ENCODE results near the gene SLC9C2. TPM values are rescaled to one million over a fixed set of nuclear protein-coding genes. Genes with fewer than 3 reads are reported as not detected.
"Not testable (repeated sequence)": the region's sequence is repeated elsewhere in the genome, so short reads cannot be mapped to it uniquely, and the experiment has no call there.

SLC9C2 gene
- total RNA-seq, 1 experiment from 2014 or later, result not detected

GRCh38 chr1:173530795-173531693 lies 71.8 kb downstream of the SLC9C2 start:
- DNase-seq (ENCODE audit: low read depth), result no peak

GRCh38 chr1:173529106-173529505 lies 73.8 kb downstream of the SLC9C2 start:
- DNase-seq (ENCODE audit: low read depth), result no peak

DNA sequence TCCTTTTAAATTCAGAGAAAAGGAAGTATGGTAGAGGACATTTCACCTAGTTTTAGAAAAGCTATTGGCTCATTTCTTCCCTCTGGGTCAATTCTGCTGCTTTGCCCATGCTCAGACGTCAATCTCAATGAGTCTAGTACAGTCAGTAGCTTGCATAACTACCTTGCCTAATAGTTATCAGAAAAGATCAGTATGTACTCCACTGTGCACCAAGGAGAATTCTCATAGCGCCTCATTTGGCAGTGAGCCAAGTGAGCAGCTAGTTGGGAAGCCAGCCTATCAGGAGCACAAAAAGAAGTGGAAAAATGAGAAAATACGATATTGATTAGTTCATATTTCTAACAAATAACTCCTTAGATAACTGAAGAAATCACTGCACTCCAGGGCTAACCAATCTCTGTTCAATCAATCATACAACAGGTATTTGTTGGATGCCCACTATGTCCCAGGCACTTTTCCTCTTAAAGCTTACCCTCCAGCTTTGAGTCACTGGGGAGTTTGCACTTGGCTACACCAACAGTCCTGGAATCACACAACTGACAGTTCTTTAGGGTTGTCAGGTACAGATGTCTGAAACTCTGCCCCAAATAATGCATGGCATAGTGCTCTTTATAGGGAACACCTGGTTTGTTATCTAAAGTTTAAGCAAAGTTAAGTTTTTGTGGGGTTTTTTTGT lies 75.6 kb downstream of the SLC9C2 start:
- DNase-seq (ENCODE audit: low read depth), result peak; percentile 61

DNA sequence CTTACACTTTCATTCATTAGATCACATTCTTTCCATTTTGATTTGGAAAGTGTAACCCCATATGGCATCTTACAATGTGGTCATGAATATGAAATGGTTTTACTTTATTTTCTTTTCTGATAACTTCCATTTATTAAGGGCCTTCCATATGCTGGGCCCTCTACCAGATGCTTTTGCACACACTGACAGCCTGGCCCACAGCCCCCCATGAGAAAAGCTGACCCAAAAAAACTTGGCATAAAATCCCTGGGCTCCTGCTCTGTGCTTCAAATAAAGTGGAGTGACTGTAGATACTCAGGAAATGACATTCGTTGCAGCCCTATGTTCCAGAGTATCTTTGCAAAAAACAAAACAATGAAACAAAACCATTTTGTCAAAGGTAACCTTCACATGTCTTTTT lies 76.9 kb downstream of the SLC9C2 start:
- DNase-seq (ENCODE audit: low read depth), result no peak

DNA sequence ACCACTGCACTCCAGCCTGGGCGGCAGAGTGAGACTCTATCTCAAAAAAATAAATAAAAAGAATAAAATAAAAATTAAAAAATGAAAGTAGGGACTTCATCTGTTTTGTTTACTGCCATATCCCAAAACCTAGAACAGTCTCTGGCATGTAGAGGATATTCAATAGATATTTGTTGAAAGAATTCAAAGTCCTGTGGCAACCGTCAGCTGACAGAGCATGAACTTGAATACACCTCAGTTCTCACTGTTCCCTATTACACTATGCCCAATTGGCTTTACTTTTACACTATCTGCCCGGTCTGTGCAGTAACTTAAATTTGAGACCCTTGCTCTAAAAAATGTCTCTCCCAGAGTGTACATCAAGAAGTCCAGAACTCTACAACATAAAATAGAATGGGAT lies 79.5 kb downstream of the SLC9C2 start:
- DNase-seq (ENCODE audit: low read depth), result no peak

- DNase-seq (ENCODE audit: low read depth), result no peak
Measured at GRCh38 chr1:173520799-173521198, 82.1 kb downstream of the SLC9C2 start.

DNA sequence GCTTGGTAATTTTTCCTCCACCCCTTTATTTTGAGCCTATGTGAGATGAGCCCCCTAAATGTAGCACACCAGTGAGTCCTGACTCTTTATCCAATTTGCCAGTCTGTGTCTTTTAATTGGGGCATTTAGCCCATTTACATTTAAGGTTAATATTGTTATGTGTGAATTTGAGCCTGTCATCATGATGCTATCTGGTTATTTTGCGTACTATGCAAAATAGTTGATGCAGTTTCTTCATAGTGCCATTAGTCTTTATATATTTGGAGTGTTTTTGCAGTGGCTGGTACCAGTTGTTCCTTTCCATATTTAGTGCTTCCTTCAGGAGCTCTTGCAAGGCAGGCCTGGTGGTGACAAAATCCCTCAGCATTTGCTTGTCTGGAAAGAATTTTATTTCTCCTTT lies 88.4 kb downstream of the SLC9C2 start:
- not testable (repeated sequence) for DNase-seq (ENCODE audit: low read depth)

DNA sequence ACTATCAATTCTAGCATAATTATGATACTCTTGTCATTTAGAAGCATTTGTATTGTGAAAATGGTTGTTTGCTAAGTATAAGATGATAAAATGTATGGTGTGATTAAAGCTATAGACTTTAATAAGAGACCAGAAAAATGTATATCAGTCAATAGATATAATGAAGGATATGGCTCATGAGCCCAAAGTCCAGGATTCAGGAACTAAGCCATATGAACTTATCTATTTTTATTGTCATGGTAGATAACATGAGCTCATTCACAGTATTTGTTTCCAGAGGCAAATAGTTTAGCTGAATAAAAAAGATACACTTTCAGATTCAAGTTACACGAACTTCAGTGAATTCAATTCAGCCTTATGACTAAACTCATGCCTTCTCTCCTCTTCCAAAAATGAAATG lies 93.1 kb downstream of the SLC9C2 start:
- no peak for DNase-seq (ENCODE audit: low read depth)

DNA sequence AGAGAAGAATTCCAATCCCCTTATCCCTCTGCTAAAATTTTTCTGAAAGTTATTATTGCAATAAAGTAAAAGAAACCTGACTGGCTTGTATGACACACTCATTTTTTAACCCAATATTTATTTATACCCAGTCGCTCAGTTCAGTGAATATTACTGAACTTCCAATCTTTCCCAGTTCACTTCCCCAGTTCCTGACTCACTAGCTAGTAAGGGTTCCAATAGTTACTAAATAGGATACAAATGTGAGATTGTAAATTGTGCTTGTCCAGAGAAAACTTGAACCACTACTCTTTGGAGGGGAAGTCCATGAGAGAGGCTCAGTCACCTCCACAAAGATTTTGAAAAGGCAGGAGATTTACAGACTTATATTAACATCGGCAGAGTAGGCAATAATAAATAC lies 94.3 kb downstream of the SLC9C2 start:
- no peak for DNase-seq (ENCODE audit: low read depth)

GRCh38 chr1:173507847-173508209 lies 95.0 kb downstream of the SLC9C2 start:
- no peak for DNase-seq (ENCODE audit: low read depth)

GRCh38 chr1:173507205-173507846 lies 95.5 kb downstream of the SLC9C2 start:
- DNase-seq (ENCODE audit: low read depth), result peak; percentile 84

- peak; percentile 9 for DNase-seq (ENCODE audit: low read depth)
Measured at GRCh38 chr1:173506437-173506836, 96.4 kb downstream of the SLC9C2 start.

DNA sequence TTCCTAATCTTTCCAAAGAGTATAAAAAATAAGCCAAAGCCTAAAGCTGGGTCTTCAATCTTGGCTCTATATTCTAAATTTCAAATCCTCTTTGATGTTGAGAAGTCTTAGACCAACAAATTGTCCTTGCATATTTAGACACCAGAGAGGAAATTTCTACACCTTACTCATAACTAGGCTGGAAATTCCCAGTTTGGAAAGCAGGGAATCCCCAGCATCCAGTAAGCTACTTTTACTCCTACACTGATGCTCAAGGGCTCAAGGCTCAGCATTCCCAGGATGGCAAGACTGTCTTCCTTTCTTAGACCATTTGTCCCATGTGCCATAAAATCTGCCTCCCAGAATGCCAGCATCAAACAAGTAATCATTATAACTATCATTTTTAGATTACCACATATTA lies 97.5 kb downstream of the SLC9C2 start:
- no peak for DNase-seq (ENCODE audit: low read depth)

DNA sequence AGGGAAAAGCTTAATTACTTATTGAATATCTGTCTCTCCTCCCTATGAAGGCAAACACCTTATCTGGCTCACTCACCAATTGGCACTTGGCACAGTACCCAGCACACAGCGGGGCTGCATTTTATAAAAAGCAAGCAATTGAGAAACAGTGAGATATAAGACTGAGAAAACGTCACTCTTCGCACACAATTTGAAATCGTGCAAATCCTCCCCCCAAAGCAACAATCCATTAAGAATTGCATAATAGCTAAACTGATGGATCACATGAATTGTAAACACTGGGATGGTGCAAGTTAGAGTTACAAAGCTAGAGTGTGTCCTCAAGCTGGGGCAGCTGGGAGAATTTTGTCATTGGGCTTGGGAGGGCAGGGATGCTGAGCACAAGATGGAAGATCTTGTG lies 98.6 kb downstream of the SLC9C2 start:
- no peak for DNase-seq (ENCODE audit: low read depth)

DNA sequence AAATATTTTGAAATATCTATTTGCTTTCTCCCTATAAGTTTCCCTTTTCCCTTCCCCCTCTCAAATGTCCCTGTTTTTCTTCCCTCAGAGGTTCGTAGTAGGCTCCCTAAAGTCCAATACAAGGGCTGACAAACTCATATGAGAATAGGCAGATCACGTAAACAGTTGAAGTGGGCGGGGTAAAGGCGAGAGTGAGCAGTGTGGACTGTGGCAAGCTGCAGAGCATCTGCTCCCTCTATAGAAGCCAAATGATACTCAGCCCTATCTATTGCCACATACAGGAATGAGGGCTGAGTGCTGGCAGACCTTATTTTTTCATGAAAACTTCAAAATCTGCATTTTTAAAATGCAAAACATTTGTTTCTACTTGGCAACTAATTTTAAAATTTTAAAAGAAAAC lies 99.5 kb downstream of the SLC9C2 start:
- peak; percentile 39 for DNase-seq (ENCODE audit: low read depth)

DNA sequence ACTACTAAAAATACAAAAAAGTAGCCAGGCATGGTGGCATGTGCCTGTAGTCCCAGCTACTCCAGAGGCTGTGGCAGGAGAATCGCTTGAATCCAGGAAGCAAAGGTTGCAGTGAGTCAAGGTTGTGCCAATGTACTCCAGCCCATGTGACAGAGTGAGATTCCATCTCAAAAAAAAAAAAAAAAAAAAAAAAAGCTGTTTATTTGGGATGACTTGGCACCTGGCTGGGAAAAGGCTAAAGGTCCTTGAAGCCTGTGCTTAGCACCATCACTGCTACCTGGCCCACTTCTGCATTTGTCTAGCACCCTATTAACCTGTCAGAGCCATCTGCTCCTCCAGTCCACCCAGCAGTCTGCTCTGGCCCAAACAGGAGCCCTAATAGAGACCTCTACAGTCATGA lies 100.8 kb downstream of the SLC9C2 start:
- no peak for DNase-seq (ENCODE audit: low read depth)

- no peak for DNase-seq (ENCODE audit: low read depth)
Measured at GRCh38 chr1:173499729-173500128, 103.1 kb downstream of the SLC9C2 start.

DNA sequence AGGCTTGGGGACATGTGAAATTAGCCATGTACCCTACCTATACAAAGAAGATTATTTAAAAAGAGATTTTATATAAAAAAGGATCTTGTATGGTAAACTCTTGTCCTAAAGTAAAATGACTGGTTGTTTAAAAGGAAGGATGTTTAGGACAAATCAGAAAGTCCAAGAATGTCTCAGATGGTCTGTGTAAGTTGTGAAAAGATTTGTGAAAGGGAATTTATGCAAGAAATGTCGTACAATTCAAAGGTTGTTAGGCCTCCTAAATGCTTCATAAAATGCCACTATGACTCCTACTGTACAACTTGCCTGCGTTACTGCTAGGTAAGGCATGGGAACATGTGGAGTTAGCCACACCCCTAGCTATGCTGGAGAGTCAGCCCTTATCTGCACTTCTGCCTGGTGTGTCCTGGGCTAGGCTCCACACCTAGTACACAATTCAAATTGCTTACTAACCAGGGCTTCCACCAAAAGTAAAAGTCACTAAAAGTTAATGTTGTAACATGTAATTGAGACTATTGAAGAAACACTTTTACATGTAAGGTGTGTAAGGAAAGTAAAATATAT lies 106.0 kb downstream of the SLC9C2 start:
- no peak for DNase-seq (ENCODE audit: low read depth)

DNA sequence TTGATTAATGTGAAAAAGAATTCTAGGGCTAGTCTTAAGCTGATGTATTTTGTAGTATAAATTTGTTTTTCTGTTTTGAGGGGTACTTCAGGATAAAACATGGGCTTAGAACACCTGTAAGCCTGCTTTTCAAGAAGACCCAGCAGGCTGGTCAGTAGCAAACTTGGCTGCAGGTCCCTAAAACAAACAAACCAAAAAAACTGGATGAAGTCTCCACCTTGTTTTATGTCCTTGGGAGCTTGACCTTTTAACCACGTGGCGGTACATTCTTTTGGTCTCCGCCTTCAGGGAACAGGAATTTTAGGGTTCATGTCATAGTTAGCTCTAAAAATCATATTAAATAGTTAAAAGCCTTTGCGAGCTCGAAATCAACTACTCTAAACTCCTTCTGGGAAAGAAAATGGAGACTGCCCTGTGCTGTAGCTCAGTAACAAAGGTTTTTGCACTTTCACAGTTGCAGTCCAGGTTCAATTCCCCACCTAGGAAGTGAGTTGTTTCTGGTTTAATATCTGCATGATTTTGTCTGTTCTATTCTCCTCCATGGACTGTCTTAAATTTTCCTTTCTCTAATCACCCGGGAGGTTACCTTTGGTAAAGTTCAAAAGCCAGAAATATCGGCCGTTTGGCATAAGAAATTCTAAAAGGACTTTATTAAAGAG lies 107.1 kb downstream of the SLC9C2 start:
- DNase-seq (ENCODE audit: low read depth), result no peak

GRCh38 chr1:173493125-173493524 lies 109.7 kb downstream of the SLC9C2 start:
- not testable (repeated sequence) for DNase-seq (ENCODE audit: low read depth)

DNA sequence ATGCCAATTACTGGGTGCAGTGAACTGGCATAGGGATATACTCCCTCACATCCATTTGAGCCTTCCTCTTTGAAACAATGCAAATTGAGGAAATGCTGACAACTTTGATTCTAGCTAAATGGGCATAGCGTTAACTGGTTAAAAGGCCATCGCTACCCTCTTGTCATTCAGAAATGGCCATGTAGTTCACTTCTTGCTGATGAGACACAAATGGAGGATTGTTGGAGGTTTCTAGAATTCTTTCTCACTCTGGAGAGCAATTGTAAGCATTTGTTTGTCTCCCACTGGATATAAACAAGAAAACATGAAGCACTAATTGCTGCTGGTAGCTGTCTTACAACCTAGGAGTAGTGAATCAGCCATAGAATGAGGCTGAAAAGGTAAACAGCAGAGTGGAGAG lies 111.4 kb downstream of the SLC9C2 start:
- no peak for DNase-seq (ENCODE audit: low read depth)

- DNase-seq (ENCODE audit: low read depth), result no peak
Measured at GRCh38 chr1:173489929-173490328, 112.9 kb downstream of the SLC9C2 start.

Data from LHCN-M2 (cell line).